ENCODE results near the gene ARMH3.
"Not testable (repeated sequence)": the region's sequence is repeated elsewhere in the genome, so short reads cannot be mapped to it uniquely, and the experiment has no call there.

Gene ARMH3

GRCh38 chr10:102065561-102066398 lies 9.8 kb upstream of the ARMH3 start:
- Mint-ChIP-seq H3K4me3 (peak overlapping the region; percentile 89), H3K27me3 (ENCODE audit: low read depth) (no peaks in the 10 kb centered on the region), H3K9me3 (no peaks in the 10 kb centered on the region)

DNA sequence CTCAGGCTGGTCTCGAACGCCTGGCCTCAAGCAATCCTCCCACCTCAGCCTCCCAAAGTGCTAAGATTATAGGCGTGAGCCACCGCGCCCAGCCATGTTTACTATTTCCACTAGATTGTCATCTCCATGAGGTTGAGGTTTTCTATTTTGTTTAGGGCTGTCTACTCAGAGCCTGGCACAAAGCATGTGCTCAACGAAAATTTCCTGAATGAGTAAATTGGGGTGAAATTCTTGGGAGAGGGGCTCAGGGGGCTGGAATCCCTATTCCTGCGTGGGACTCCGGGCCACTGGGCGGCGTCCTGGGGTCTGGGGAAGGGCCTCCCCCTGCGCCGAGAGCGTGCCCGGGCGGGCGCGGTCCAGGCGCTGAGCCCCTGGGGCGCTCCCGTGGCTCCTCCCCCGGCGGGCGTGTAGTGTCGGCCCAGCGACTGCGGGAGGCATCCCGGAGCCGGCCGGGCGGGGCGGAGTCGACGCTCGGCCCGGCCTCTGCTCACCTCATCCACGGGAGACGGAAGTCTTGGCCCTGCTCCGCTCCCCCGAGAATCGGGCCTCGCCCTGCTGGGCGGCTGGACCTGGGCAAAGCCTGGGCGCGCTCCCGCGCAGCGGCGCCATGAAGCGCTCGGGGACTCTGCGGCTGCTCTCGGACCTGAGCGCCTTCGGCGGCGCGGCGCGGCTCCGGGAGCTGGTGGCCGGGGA lies 9.0 kb upstream of the ARMH3 start, which contains the start of gene HPS6:
Gene HPS6, plus strand, starts transcription at position 482 of the 693 bp plus-strand sequence. Its CDS starts 126 bp downstream, at position 608.
- peaks cover 21% of the 10 kb centered on the region for H3K4me1 Mint-ChIP-seq (ENCODE audit: low read depth)
- H3K27me3 Mint-ChIP-seq (ENCODE audit: low read depth): no peaks in the 10 kb centered on the region
- peaks cover 7% of the 10 kb centered on the region for H3K36me3 Mint-ChIP-seq (ENCODE audit: low read depth)
- H3K27ac Mint-ChIP-seq: peak within 1 kb of the TSS; percentile 93
- peak; percentile 92 for DNase-seq (ENCODE audit: low spot score)
- peak within 1 kb of the TSS; percentile 89 for H3K4me3 Mint-ChIP-seq
- no peaks in the 10 kb centered on the region for H3K9me3 Mint-ChIP-seq

More at GRCh38 chr10:102065561-102066398, 9.8 kb upstream of the ARMH3 start:
- H3K4me1 Mint-ChIP-seq (ENCODE audit: low read depth): peaks cover 21% of the 10 kb centered on the region
- peak; percentile 20 for DNase-seq (ENCODE audit: low spot score)
- peak overlapping the region; percentile 88 for H3K27ac Mint-ChIP-seq
- peaks cover 7% of the 10 kb centered on the region for H3K36me3 Mint-ChIP-seq (ENCODE audit: low read depth)

GRCh38 chr10:102064503-102064867 lies 8.5 kb upstream of the ARMH3 start:
- peaks cover 21% of the 10 kb centered on the region for H3K4me1 Mint-ChIP-seq (ENCODE audit: low read depth)
- H3K9me3 Mint-ChIP-seq: no peaks in the 10 kb centered on the region
- peak overlapping the region; percentile 82 for H3K4me3 Mint-ChIP-seq
- no peak for DNase-seq (ENCODE audit: low spot score)
- H3K27me3 Mint-ChIP-seq (ENCODE audit: low read depth): no peaks in the 10 kb centered on the region
- peak overlapping the region; percentile 93 for H3K27ac Mint-ChIP-seq
- H3K36me3 Mint-ChIP-seq (ENCODE audit: low read depth): peaks cover 6% of the 10 kb centered on the region

DNA sequence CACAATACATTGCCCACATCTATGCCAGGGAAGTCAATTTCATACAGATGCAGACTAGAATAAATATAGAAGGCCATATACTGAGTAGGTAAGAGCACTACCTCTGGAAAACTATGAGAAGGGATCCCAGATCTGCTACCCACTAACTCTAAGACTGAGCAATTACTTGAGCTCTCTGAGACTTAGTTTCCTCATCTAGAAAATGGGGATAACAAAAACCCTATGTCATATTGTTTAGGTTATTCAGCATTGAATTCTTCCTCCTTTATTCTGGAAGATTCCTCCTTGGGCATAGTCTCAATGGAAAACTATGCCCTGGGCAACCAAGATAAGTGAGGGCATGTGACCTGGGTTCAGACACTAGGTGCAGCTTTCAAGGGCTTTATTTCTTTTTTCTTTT lies 4.0 kb upstream of the ARMH3 start:
- Mint-ChIP-seq H3K4me1 (ENCODE audit: low read depth) (peaks cover 21% of the 10 kb centered on the region), H3K4me3 (no peak overlapping the region), H3K9me3 (no peaks in the 10 kb centered on the region), H3K27me3 (ENCODE audit: low read depth) (no peaks in the 10 kb centered on the region), H3K27ac (no peak overlapping the region), H3K36me3 (ENCODE audit: low read depth) (peaks cover 3% of the 10 kb centered on the region)
- no peak for DNase-seq (ENCODE audit: low spot score)

- Mint-ChIP-seq H3K4me3 (peak overlapping the region; percentile 95), H3K4me1 (ENCODE audit: low read depth) (peaks cover 26% of the 10 kb centered on the region), H3K27ac (peak overlapping the region; percentile 97), H3K36me3 (ENCODE audit: low read depth) (peaks cover 10% of the 10 kb centered on the region)
- not testable (repeated sequence) for H3K27me3 Mint-ChIP-seq (ENCODE audit: low read depth); H3K9me3 Mint-ChIP-seq; DNase-seq (ENCODE audit: low spot score)
Measured at GRCh38 chr10:102054881-102055646, 909 bp downstream of the ARMH3 start.

GRCh38 chr10:102046095-102046494 lies 9.9 kb downstream of the ARMH3 start:
- peaks cover 6% of the 10 kb centered on the region for H3K4me1 Mint-ChIP-seq (ENCODE audit: low read depth)
- no peaks in the 10 kb centered on the region for H3K27me3 Mint-ChIP-seq (ENCODE audit: low read depth)

GRCh38 chr10:102045292-102045691 lies 10.7 kb downstream of the ARMH3 start:
- no peaks in the 10 kb centered on the region for H3K9me3 Mint-ChIP-seq
- no peak overlapping the region for H3K27ac Mint-ChIP-seq
- no peak for DNase-seq (ENCODE audit: low spot score)
- peaks cover 2% of the 10 kb centered on the region for H3K36me3 Mint-ChIP-seq (ENCODE audit: low read depth)
- H3K4me3 Mint-ChIP-seq: no peak overlapping the region
- H3K4me1 Mint-ChIP-seq (ENCODE audit: low read depth): peaks cover 6% of the 10 kb centered on the region
- H3K27me3 Mint-ChIP-seq (ENCODE audit: low read depth): no peaks in the 10 kb centered on the region

More at GRCh38 chr10:102046095-102046494, 9.9 kb downstream of the ARMH3 start:
- peaks cover 2% of the 10 kb centered on the region for H3K36me3 Mint-ChIP-seq (ENCODE audit: low read depth)
- no peak overlapping the region for H3K27ac Mint-ChIP-seq
- no peaks in the 10 kb centered on the region for H3K9me3 Mint-ChIP-seq
- no peak overlapping the region for H3K4me3 Mint-ChIP-seq
- DNase-seq (ENCODE audit: low spot score): no peak

DNA sequence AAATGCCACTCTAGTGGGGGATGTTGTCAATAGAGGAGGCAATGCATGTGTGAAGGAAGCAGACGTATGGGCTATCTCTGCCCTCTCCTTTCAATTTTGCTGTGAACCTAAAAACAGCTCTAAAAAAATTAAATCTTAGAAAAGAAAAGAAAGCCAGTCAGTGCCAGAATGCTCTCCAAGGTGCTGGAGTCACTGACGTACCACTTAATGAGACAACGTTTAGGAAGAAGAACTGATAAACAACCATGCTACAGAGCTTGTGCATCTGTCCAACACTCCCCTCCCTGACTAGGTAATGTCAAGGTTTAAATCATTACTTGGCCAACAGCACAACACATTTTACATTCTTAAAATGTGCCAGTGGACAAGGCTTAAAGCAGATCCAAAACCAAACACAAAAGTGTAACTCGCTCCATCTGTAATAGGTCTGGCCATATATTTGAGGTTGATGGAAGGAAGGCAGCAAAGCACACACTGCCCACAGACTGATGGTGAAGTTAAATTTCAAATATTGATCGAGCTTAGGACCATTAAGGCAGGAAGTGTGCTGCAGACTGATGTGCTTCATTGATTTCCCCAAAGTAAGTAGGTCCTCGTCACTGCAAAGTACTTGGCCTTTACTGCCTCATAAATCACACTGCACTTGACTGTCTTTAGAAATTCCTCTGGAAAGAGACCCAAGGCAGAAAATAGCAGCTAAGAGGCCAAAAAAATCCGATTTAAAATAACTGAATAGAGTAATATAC lies 15.5 kb downstream of the ARMH3 start:
- peaks cover 5% of the 10 kb centered on the region for H3K36me3 Mint-ChIP-seq (ENCODE audit: low read depth)
- no peaks in the 10 kb centered on the region for H3K9me3 Mint-ChIP-seq
- no peak overlapping the region for H3K27ac Mint-ChIP-seq
- DNase-seq (ENCODE audit: low spot score): no peak
- H3K4me1 Mint-ChIP-seq (ENCODE audit: low read depth): peaks cover 2% of the 10 kb centered on the region
- no peak overlapping the region for H3K4me3 Mint-ChIP-seq
- H3K27me3 Mint-ChIP-seq (ENCODE audit: low read depth): no peaks in the 10 kb centered on the region

GRCh38 chr10:102038410-102038809 lies 17.6 kb downstream of the ARMH3 start:
- Mint-ChIP-seq H3K4me1 (ENCODE audit: low read depth) (peaks cover 2% of the 10 kb centered on the region), H3K36me3 (ENCODE audit: low read depth) (peaks cover 5% of the 10 kb centered on the region), H3K4me3 (no peak overlapping the region), H3K27me3 (ENCODE audit: low read depth) (no peaks in the 10 kb centered on the region), H3K9me3 (no peaks in the 10 kb centered on the region), H3K27ac (no peak overlapping the region)
- no peak for DNase-seq (ENCODE audit: low spot score)

DNA sequence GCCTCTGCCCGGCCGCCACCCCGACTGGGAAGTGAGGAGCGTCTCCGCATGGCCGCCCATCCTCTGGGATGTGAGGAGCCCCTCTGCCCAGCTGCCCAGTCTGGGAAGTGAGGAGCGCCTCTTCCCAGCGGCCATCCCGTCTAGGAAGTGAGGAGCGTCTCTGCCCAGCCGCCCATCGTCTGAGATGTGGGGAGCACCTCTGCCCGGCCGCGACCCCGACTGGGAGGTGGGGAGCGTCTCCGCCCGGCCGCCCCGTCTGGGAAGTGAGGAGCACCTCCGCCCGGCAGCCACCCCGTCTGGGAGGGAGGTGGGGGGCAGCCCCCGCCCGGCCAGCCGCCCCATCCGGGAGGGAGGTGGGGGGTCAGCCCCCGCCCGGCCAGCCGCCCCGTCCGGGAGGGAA lies 20.2 kb downstream of the ARMH3 start:
- H3K27ac Mint-ChIP-seq; H3K4me1 Mint-ChIP-seq (ENCODE audit: low read depth); H3K27me3 Mint-ChIP-seq (ENCODE audit: low read depth); H3K9me3 Mint-ChIP-seq; DNase-seq (ENCODE audit: low spot score); H3K4me3 Mint-ChIP-seq: not testable (repeated sequence)
- H3K36me3 Mint-ChIP-seq (ENCODE audit: low read depth): peaks cover 12% of the 10 kb centered on the region

DNA sequence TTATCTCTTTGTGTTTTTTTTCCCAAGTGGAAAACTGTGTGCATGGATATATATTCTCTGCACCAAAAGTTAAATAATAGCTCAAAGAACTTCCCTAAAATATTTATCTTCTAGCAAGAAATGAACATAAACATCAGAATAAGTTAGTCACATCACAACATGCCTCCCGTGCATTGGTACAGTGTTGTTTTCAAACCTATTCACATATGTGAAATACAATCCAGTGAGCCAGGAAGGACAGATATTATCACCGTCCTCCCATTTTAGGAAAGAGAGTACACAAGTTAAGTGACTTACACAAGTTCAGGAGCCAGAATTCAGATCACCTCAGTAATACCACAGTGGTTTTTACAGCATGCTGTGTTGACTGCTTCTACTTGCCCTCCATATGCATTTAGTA lies 22.2 kb downstream of the ARMH3 start:
- Mint-ChIP-seq H3K9me3 (no peaks in the 10 kb centered on the region), H3K27me3 (ENCODE audit: low read depth) (no peaks in the 10 kb centered on the region), H3K36me3 (ENCODE audit: low read depth) (peaks cover 19% of the 10 kb centered on the region), H3K4me1 (ENCODE audit: low read depth) (no peaks in the 10 kb centered on the region), H3K4me3 (no peak overlapping the region), H3K27ac (no peak overlapping the region)
- DNase-seq (ENCODE audit: low spot score): no peak

GRCh38 chr10:102027261-102027660 lies 28.7 kb downstream of the ARMH3 start:
- no peaks in the 10 kb centered on the region for H3K4me1 Mint-ChIP-seq (ENCODE audit: low read depth)
- no peaks in the 10 kb centered on the region for H3K27me3 Mint-ChIP-seq (ENCODE audit: low read depth)
- H3K27ac Mint-ChIP-seq: no peak overlapping the region

DNA sequence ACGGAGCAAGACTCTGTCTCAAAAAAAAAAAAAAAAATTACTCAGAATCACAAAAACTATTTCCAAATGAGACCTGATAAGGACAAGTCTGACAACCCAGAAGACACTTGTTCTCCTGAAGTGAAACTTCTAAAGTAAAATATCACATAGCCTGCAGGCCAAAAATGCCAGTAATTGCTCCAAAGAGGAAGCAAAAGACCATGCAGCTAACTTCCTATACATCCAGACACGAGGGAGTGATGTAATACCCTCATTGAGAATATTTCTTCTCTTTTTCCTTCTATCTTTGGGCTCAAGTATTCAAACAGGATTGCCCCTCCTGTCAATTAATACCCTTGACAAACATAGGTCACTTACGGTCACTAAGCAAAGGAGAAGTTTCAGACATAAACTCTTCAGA lies 31.2 kb downstream of the ARMH3 start:
- H3K36me3 Mint-ChIP-seq (ENCODE audit: low read depth): peaks cover 45% of the 10 kb centered on the region
- peaks cover 4% of the 10 kb centered on the region for H3K9me3 Mint-ChIP-seq
- H3K4me1 Mint-ChIP-seq (ENCODE audit: low read depth): peaks cover 1% of the 10 kb centered on the region
- DNase-seq (ENCODE audit: low spot score): no peak
- no peak overlapping the region for H3K4me3 Mint-ChIP-seq
- no peak overlapping the region for H3K27ac Mint-ChIP-seq
- H3K27me3 Mint-ChIP-seq (ENCODE audit: low read depth): no peaks in the 10 kb centered on the region

More at GRCh38 chr10:102027261-102027660, 28.7 kb downstream of the ARMH3 start:
- Mint-ChIP-seq H3K4me3 (no peak overlapping the region), H3K36me3 (ENCODE audit: low read depth) (peaks cover 30% of the 10 kb centered on the region), H3K9me3 (no peaks in the 10 kb centered on the region)
- DNase-seq (ENCODE audit: low spot score): no peak

Data from T-helper 2 cell treated with Interferon-gamma antibody and Interleukin-4, amounts not matched to agents 5 μg/mL and 100 μg/mL, for 36 hours (primary cell).